Fibroblast of mammary gland (primary cell): Measurements from ENCODE around the gene LRP2BP.

ENCODE experiments used
- DNase-seq: peaks from one replicate; pipeline ENCODE4 v3.0.0-alpha.2; 2010; ENCODE audit warnings: low read depth
- H3K4me3 ChIP-seq: 2 replicates; pipeline ENCODE4 v1.5.1; 2011; ENCODE audit warnings: low read depth, mild to moderate bottlenecking, low read length, moderate library complexity; ENCODE audit not compliant: control insufficient read depth
- TF ChIP-seq, protein P1 (sequence below): conservative IDR thresholded peaks from 2 replicates; pipeline ENCODE4 v1.5.1; 2011; ENCODE audit warnings: low read depth, low read length, inconsistent platforms; ENCODE audit not compliant: control insufficient read depth, insufficient read depth

LRP2BP gene

DNA sequence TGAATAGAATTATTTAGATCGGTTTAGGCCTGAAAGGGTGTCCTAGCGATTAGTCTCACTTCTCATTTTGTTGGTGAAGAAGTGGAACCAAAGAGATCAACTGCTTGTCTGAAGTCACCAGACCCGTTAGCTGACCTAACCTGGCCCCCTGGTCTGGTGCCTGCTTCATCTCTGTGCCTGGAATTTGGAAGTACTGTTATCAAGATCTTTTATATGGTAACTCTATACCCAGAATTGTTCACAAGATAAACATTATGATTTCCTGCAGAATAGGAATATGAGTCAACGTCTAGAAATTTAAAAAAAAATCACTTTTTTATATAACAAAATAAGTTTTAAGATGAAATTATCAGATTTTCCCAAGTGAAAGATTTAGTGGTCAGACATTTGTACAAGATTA is 37.2 kb downstream of the LRP2BP start:
- no peak for DNase-seq
- no peak overlapping the region for H3K4me3 ChIP-seq
- TF ChIP-seq, protein P1, sequence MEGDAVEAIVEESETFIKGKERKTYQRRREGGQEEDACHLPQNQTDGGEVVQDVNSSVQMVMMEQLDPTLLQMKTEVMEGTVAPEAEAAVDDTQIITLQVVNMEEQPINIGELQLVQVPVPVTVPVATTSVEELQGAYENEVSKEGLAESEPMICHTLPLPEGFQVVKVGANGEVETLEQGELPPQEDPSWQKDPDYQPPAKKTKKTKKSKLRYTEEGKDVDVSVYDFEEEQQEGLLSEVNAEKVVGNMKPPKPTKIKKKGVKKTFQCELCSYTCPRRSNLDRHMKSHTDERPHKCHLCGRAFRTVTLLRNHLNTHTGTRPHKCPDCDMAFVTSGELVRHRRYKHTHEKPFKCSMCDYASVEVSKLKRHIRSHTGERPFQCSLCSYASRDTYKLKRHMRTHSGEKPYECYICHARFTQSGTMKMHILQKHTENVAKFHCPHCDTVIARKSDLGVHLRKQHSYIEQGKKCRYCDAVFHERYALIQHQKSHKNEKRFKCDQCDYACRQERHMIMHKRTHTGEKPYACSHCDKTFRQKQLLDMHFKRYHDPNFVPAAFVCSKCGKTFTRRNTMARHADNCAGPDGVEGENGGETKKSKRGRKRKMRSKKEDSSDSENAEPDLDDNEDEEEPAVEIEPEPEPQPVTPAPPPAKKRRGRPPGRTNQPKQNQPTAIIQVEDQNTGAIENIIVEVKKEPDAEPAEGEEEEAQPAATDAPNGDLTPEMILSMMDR, result no peak

DNA sequence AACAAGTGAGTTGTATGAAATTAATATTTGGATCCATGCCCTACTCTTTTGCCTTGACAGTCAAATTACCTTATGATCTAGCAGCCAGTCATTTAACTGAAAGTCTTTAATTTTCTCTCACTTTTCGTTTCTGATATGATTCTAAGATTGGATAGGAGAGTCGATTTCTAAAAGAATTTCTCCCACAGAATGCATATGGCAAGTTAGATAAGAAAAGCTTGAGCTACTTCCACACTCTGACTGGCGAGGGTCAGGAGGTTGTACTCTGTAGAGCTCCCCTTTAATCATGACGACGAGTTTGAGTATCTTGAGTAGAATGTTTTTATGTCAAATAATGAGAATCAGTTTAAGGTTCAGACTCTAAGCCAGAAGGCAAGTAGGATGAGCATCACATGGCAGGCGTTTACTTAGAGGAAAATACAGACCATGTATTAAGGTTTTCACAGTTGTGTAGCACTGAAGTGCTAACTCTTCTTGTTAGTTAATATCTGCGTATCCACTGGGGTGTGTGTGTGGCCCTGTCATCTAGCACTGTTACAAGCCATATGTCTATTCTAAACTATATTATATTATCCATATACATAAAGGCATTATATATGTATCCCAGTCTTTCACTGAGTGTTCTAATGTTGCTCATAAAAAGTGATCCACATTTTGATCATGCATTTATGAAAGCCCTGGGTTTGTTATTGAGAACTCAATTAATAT is 37.8 kb downstream of the LRP2BP start:
- TF ChIP-seq, protein P1, result no peak

DNA sequence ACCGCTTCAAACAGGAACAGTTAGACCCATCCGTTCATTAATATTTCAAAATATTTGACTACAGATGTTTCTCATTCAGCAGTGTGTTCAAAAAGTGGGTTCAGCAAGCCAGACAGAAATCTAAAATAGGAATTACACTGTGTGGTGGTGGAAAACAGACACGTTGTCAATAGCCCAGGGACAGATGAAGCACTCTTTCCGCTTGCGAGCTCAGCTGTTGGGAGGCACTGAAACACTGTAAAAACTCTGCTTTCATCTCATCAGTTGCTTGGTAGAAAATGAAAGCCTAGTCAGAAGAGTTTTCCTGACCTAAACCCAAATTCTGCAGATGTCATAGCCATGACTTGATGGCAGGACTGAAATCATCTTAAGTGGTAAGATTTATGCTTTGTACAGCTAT is 38.5 kb downstream of the LRP2BP start:
- TF ChIP-seq, protein P1, result no peak
- no peak overlapping the region for H3K4me3 ChIP-seq
- DNase-seq, result no peak

More for the DNA sequence above, 37.8 kb downstream of the LRP2BP start:
- no peak for DNase-seq
- no peak overlapping the region for H3K4me3 ChIP-seq

DNA sequence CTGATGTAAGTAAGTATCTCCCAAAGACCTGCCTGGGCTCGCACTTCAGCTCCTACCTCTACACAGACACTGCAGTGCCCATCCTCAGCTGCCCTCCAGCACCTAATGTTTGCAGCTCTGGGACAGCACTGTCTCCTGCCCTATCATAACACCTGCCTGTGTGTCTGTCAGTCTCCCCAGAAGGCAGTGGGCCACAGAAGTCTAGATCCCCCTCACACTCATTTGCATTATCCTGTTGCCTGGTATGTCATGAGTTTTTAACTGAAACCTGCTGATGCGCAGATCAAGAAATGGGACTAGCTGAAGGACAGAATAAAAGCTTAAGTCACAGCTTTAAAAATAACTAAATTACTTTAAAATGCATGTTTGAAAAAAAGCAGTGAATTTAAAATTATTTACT is 43.0 kb downstream of the LRP2BP start:
- DNase-seq, result no peak
- TF ChIP-seq, protein P1, result no peak
- H3K4me3 ChIP-seq, result no peak overlapping the region

DNA sequence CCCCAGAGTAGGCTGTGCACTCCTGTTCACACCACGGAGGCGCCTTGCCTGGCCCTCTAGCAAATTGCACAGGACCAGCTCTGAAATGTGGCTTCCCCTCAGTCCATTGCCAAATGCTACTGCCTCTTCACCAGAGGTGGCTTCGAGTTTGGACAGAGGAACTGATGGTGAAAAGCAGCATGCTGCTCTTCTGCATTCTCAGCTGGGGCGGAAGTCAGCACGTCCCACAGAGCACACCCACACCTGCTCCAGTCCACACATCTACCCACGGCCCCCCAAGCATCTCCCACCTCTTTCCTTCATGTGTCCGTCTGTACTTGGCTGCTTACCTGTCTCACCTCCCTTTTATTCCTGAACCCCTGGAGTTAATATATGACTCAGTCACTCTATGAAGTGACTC is 43.5 kb downstream of the LRP2BP start:
- no peak for DNase-seq
- TF ChIP-seq, protein P1, result no peak
- H3K4me3 ChIP-seq, result no peak overlapping the region

DNA sequence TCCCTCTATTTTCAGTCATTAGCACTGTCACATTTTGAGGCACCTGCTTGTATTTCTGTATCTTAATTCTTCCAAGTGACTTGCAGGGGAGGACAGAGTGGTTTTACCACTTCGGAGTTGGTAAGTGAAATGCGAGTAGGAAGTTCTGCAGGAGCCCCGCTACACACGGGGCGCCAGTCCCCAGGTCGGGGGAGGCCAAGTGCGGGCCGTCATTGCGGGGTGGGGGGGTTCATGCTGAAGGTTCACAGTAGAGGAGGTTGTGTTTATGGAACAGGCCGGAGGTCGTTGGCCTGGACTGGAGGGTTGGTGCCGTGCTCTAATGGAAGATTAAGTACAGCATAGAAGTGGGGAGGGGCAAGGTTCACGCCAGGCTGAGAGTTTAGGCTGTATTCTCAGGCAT is 44.0 kb downstream of the LRP2BP start:
- H3K4me3 ChIP-seq, result no peak overlapping the region
- no peak for DNase-seq
- TF ChIP-seq, protein P1, result no peak
